ENCODE measurements around the gene CPS1.

GRCh38 chr2:210557721-210558120 is 1.3 kb downstream of the CPS1 start:
- TF ChIP-seq POLR2A (IDR thresholded peaks at IDR 0.05) (no peak), CTCF (IDR thresholded peaks at IDR 0.05) (no peak)
